Measurements from ENCODE around the gene MKLN1. TPM values are rescaled to one million over a fixed set of nuclear protein-coding genes. Genes with fewer than 3 reads are reported as not detected.

The MKLN1 gene
- total RNA-seq (ENCODE audit: unreplicated experiment), result 66.3 TPM
- long read RNA-seq, full-length matches to known transcripts, result 13 of 16 reads
- long read RNA-seq, partial matches to known transcripts, result 1 of 16 reads
- long read RNA-seq, other reads (novel, unspliced or antisense), result 2 of 16 reads

- Mint-ChIP-seq H3K4me1 (ENCODE audit: unreplicated experiment) (peaks cover 38% of the 10 kb centered on the region), H3K27me3 (ENCODE audit: unreplicated experiment) (peaks cover 9% of the 10 kb centered on the region), H3K9me3 (ENCODE audit: unreplicated experiment) (no peaks in the 10 kb centered on the region), H3K27ac (ENCODE audit: unreplicated experiment) (peak within 1 kb of the TSS; percentile 99), H3K4me3 (ENCODE audit: unreplicated experiment) (peak within 1 kb of the TSS; percentile 100), H3K36me3 (ENCODE audit: low read depth, unreplicated experiment) (peaks cover 6% of the 10 kb centered on the region)
- no peak for TF ChIP-seq CTCF (IDR thresholded peaks at IDR 0.05; ENCODE audit: unreplicated experiment)
- peak; percentile 90 for DNase-seq (ENCODE audit: low spot score)
Measured at GRCh38 chr7:131327626-131328376, at the start of gene MKLN1. MKLN1 (plus strand) TSS chr7:131327876; CDS start chr7:131327900, 24 bp downstream.

- no peaks in the 10 kb centered on the region for H3K36me3 Mint-ChIP-seq (ENCODE audit: low read depth, unreplicated experiment)
- no peak for TF ChIP-seq CTCF (IDR thresholded peaks at IDR 0.05; ENCODE audit: unreplicated experiment)
- H3K27ac Mint-ChIP-seq (ENCODE audit: unreplicated experiment), result no peak overlapping the region
- no peak overlapping the region for H3K4me3 Mint-ChIP-seq (ENCODE audit: unreplicated experiment)
- no peaks in the 10 kb centered on the region for H3K27me3 Mint-ChIP-seq (ENCODE audit: unreplicated experiment)
- H3K4me1 Mint-ChIP-seq (ENCODE audit: unreplicated experiment), result peaks cover 7% of the 10 kb centered on the region
- DNase-seq (ENCODE audit: low spot score), result no peak
- H3K9me3 Mint-ChIP-seq (ENCODE audit: unreplicated experiment), result no peaks in the 10 kb centered on the region
Measured at GRCh38 chr7:131279044-131279443, 48.6 kb upstream of the MKLN1 start.

- Mint-ChIP-seq H3K4me3 (ENCODE audit: unreplicated experiment) (no peak overlapping the region), H3K9me3 (ENCODE audit: unreplicated experiment) (no peaks in the 10 kb centered on the region), H3K36me3 (ENCODE audit: low read depth, unreplicated experiment) (no peaks in the 10 kb centered on the region), H3K4me1 (ENCODE audit: unreplicated experiment) (no peaks in the 10 kb centered on the region), H3K27ac (ENCODE audit: unreplicated experiment) (no peak overlapping the region), H3K27me3 (ENCODE audit: unreplicated experiment) (no peaks in the 10 kb centered on the region)
- no peak for DNase-seq (ENCODE audit: low spot score)
- no peak for TF ChIP-seq CTCF (IDR thresholded peaks at IDR 0.05; ENCODE audit: unreplicated experiment)
Measured at GRCh38 chr7:131281266-131282048, 46.2 kb upstream of the MKLN1 start.

DNA sequence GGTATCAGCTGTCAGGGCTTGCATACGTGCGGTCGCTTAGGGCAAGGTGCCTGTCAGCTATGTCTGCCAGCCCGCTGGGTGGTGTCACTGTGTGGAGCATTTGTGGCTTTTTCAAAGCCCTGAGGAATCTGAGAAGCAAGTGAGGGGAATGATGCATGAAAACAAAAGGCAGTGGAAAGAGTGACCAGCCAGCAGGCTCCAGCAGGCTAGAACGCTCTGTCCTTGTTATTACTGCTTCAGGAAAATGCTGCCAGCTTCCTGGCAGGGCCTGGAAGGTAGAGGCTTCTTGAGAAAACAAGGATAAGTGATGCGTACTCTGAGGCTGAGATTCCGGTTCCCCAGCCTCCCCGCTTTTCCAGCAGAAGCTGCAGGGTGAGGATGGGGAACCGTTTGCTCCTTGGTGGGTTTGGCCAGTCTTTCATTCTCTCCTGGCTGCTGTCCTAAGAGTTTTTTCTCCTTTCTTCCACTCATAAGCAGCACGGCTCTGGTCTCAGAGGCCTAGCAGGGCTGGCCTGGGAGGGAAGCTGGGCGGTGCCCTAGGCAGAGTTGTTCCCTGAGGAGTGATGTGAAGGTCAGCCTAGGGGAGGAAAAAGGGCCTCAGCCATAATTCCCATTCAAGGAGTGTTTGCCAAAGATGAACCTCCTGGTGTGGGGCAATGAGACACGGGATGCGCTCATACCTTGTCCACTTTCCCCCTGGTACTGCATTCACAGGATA lies 42.8 kb upstream of the MKLN1 start:
- H3K27me3 Mint-ChIP-seq (ENCODE audit: unreplicated experiment), result no peaks in the 10 kb centered on the region
- H3K36me3 Mint-ChIP-seq (ENCODE audit: low read depth, unreplicated experiment), result no peaks in the 10 kb centered on the region
- DNase-seq (ENCODE audit: low spot score), result no peak
- no peaks in the 10 kb centered on the region for H3K4me1 Mint-ChIP-seq (ENCODE audit: unreplicated experiment)
- no peaks in the 10 kb centered on the region for H3K9me3 Mint-ChIP-seq (ENCODE audit: unreplicated experiment)
- no peak for TF ChIP-seq CTCF (IDR thresholded peaks at IDR 0.05; ENCODE audit: unreplicated experiment)
- H3K4me3 Mint-ChIP-seq (ENCODE audit: unreplicated experiment), result no peak overlapping the region
- H3K27ac Mint-ChIP-seq (ENCODE audit: unreplicated experiment), result no peak overlapping the region
